B cell (primary cell): Measurements from ENCODE around the gene CPM. TPM values are rescaled to one million over a fixed set of nuclear protein-coding genes. Genes with fewer than 3 reads are reported as not detected.

Experiments used
- ATAC-seq: fragments of 200-7000 bp; cut with Tn5 transposase; one replicate; pipeline ENCODE4 v1.10.0; 2021; ENCODE audit warnings: low read depth, mild to moderate bottlenecking, moderate number of reproducible peaks, moderate library complexity
- CTCF ChIA-PET: fragments of 350-600 bp; sonication (Branson Sonifier 250); formaldehyde crosslinking; loops from one replicate; lab custom pipeline; 2021; ENCODE audit warnings: antibody characterized with exemption, inconsistent platforms; lab: Charles Lee
- POLR2A ChIA-PET: fragments of 350-600 bp; sonication (Branson Sonifier 250); formaldehyde crosslinking; loops from one replicate; lab custom pipeline; 2021; ENCODE audit warnings: antibody characterized with exemption; lab: Charles Lee
- DNase-seq: peaks from one replicate; pipeline ENCODE4 v3.0.0; 2013
- H2AFZ ChIP-seq: 2 replicates; pipeline ENCODE4 v1.6.1; 2012; ENCODE audit warnings: mild to moderate bottlenecking, low read depth, low read length; ENCODE audit not compliant: insufficient read depth, poor library complexity, severe bottlenecking
- H3K27ac ChIP-seq, 2 donors: 1 replicate in 1 of 2; 2 replicates in 1 of 2; pipeline ENCODE4 v1.5.1; 2012 to 2013; ENCODE audit warnings: low read length in 2 of 2, mild to moderate bottlenecking in 2 of 2, moderate library complexity in 1 of 2
- H3K27me3 ChIP-seq, 4 experiments: fragments of 200-600 bp in 1 of 4; sonication (generic) in 1 of 4; replicated peaks in 1 of 4; 1 replicate in 2 of 4; 2 replicates in 2 of 4; pipeline versions ENCODE4 v1.6.1 to v1.7.0; 2013 to 2016; ENCODE audit warnings: low read length in 3 of 4, mild to moderate bottlenecking in 2 of 4, mixed read lengths in 1 of 4, moderate library complexity in 1 of 4; ENCODE audit not compliant: insufficient read depth in 4 of 4, control insufficient read depth in 3 of 4; ENCODE audit errors: control extremely low read depth in 1 of 4
- H3K36me3 ChIP-seq, 2 experiments: replicated peaks in 1 of 2; 1 replicate in 1 of 2; 2 replicates in 1 of 2; pipeline versions ENCODE4 v1.6.1 to v1.7.1; 2013; ENCODE audit warnings: low read length in 1 of 2; ENCODE audit not compliant: insufficient read depth in 2 of 2, control insufficient read depth in 1 of 2; ENCODE audit errors: control extremely low read depth in 1 of 2, extremely low read depth in 1 of 2
- H3K4me1 ChIP-seq, 2 donors: fragments of 200-600 bp in 1 of 2; sonication (generic) in 1 of 2; 1 replicate in 1 of 2; 2 replicates in 1 of 2; pipeline versions ENCODE4 v1.5.1 to v1.6.1; 2013 to 2017; ENCODE audit warnings: low read length in 2 of 2; ENCODE audit not compliant: control insufficient read depth in 2 of 2, insufficient read depth in 2 of 2
- H3K4me2 ChIP-seq: replicated peaks from 2 replicates; pipeline ENCODE3; 2012; ENCODE audit warnings: mild to moderate bottlenecking, low read depth, low read length; ENCODE audit not compliant: poor library complexity, severe bottlenecking
- H3K4me3 ChIP-seq, 5 experiments: fragments of 200-600 bp in 1 of 5; sonication (generic) in 1 of 5; 1 replicate in 3 of 5; 2 replicates in 2 of 5; pipeline versions ENCODE4 v1.5.1 to v1.7.0; 2011 to 2016; ENCODE audit warnings: low read length in 4 of 5, mild to moderate bottlenecking in 4 of 5, low read depth in 2 of 5, control low read depth in 1 of 5, moderate library complexity in 1 of 5; ENCODE audit not compliant: insufficient read depth in 1 of 5; ENCODE audit errors: control extremely low read depth in 1 of 5, extremely low read depth in 1 of 5
- H3K79me2 ChIP-seq: fragments of 200-600 bp; sonication (generic); one replicate; pipeline ENCODE4 v1.6.0; 2016; ENCODE audit warnings: low read length; ENCODE audit not compliant: control insufficient read depth, insufficient read depth
- H3K9ac ChIP-seq: fragments of 200-600 bp; sonication (generic); 2 replicates; pipeline ENCODE4 v1.6.1; 2017; ENCODE audit warnings: mild to moderate bottlenecking, low read length, moderate library complexity
- H3K9me3 ChIP-seq, 3 donors: one replicate each; pipeline versions ENCODE4 v1.6.1 to v1.7.1; 2013; ENCODE audit warnings: low read length in 2 of 3; ENCODE audit not compliant: control insufficient read depth in 2 of 3, insufficient read depth in 1 of 3; ENCODE audit errors: control extremely low read depth in 1 of 3
- H4K20me1 ChIP-seq: 2 replicates; pipeline ENCODE4 v1.6.0; 2012; ENCODE audit warnings: mild to moderate bottlenecking, low read length; ENCODE audit not compliant: insufficient read depth, control insufficient read depth, poor library complexity, severe bottlenecking
- H3K27ac Mint-ChIP-seq: one replicate; pipeline ENCODE4 v1.8.0; 2021; ENCODE audit warnings: mixed read lengths
- H3K27me3 Mint-ChIP-seq: one replicate; pipeline ENCODE4 v1.8.0; 2021; ENCODE audit warnings: mixed read lengths
- H3K4me1 Mint-ChIP-seq: one replicate; pipeline ENCODE4 v1.8.0; 2021; ENCODE audit warnings: mixed read lengths
- H3K4me3 Mint-ChIP-seq: one replicate; pipeline ENCODE4 v1.8.0; 2021; ENCODE audit warnings: mixed read lengths
- H3K9me3 Mint-ChIP-seq: one replicate; pipeline ENCODE4 v1.8.0; 2022; ENCODE audit warnings: mixed read lengths; ENCODE audit not compliant: insufficient read depth
- EZH2 ChIP-seq: IDR thresholded peaks from 2 replicates; pipeline ENCODE4 v1.6.1; 2012; ENCODE audit warnings: borderline replicate concordance, low read depth, mild to moderate bottlenecking, moderate library complexity, low read length; ENCODE audit not compliant: insufficient read depth, poor library complexity, severe bottlenecking
- WGBS: methylation state at CpG from one replicate; pipeline ENCODE4 v1.1.5; 2013; ENCODE audit warnings: missing lambda C conversion rate; ENCODE audit not compliant: insufficient coverage; 5-methylcytosine and 5-hydroxymethylcytosine counted together
- intact Hi-C: fragments of 100-400 bp; cut with micrococcal nuclease; formaldehyde crosslinking; loops from one replicate; pipeline ENCODE4 v1.10.0; 2022
- polyA plus RNA-seq: library from polyadenylated mRNA; depleted of rRNA; stranded (reverse); fragments of >200 nt; gene quantifications from 2 replicates; pipeline ENCODE4 v1.2.3, GENCODE V29; 2012
- total RNA-seq, 2 donors: library from RNA; stranded (reverse); fragments of 120-200 nt in 1 of 2; gene quantifications; 1 replicate in 1 of 2; 2 replicates in 1 of 2; pipeline versions ENCODE4 v1.2.3 to v1.2.4, GENCODE V29; 2013 to 2022
- TF ChIP-seq, protein P1 (sequence below): fragments of 200-600 bp; IDR thresholded peaks from one replicate; pipeline ENCODE4 v1.8.0; 2022; ENCODE audit warnings: antibody characterized with exemption, mild to moderate bottlenecking

Gene CPM
- total and polyA plus RNA-seq, 2 donors (not counting 1 experiment from before 2014, with no cell fraction given) = 1.2 to 5.0 TPM

DNA sequence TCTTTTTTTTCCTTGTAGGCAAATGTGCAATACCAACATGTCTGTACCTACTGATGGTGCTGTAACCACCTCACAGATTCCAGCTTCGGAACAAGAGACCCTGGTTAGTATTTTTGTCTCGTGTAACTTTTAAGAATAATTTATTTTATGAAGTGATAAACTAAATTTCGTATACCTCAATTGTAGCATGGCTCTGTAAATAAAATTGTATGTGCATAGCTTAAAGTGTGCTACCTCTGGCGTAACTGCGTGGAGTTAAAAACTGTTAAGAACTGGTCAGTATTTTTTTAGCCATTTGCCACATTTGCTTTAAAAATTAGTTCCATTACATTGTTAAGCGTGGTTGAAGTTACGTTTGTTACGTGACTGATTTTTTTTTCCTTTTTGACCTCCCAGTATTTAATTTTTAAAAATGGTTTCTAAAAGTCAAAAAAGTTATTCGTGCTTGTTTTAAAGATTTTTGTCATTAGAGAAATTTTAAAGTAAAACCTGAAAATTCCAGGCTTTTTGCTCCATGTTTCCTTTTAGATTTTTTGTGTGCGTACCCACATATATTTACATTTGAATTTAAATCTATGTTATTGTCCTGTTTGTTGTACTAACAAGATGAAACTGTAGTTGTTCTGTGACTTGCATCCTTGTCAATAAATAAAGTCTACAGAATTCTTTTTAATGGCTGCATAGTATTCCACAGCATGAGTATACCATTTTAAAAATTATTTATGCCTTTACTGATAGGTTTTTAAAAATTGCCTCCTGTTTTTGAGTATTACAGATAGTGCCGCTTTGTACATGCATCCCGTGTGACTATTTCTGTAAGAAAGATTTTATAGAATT lies 123.6 kb downstream of the CPM start:
- ChIA-PET POLR2A (interaction anchor here (0.5 to 2.6 kb wide), 4 partner anchors 39 to 449 kb away, joined by 3 to 29 read pairs (median 5); partner anchors contain the start of gene SLC35E3), CTCF (interaction anchor here (1.2 to 2.1 kb wide), 4 partner anchors 10 to 197 kb away, joined by 3 to 16 read pairs (median 4); partner anchors contain the start of gene SLC35E3)

More for the DNA sequence above, 123.6 kb downstream of the CPM start:
- peak overlapping the region; percentile 85 for H3K4me2 ChIP-seq
- peak overlapping the region; percentile 90 for H3K9ac ChIP-seq
- H3K9me3 ChIP-seq = no peaks in the 10 kb centered on the region
- 83% methylated on average over 4 of the region's 12 CpGs for WGBS
- peak overlapping the region; percentile 65 to 95 (median 84) for H3K4me3 ChIP-seq
- H3K4me1 ChIP-seq = peaks cover 11% of the 10 kb centered on the region in 2 donors
- H3K4me3 Mint-ChIP-seq = peak overlapping the region; percentile 97
- H3K27ac Mint-ChIP-seq = peak overlapping the region; percentile 99
- peaks cover 21% of the 10 kb centered on the region for H3K4me1 Mint-ChIP-seq
- H3K36me3 ChIP-seq = peaks cover 5 to 23% of the 10 kb centered on the region in 2 experiments
- ATAC-seq = no peak
- peaks cover 10% of the 10 kb centered on the region for H4K20me1 ChIP-seq
- no peaks in the 10 kb centered on the region for H3K27me3 ChIP-seq
- H3K9me3 Mint-ChIP-seq = no peaks in the 10 kb centered on the region
- TF ChIP-seq, protein P1, sequence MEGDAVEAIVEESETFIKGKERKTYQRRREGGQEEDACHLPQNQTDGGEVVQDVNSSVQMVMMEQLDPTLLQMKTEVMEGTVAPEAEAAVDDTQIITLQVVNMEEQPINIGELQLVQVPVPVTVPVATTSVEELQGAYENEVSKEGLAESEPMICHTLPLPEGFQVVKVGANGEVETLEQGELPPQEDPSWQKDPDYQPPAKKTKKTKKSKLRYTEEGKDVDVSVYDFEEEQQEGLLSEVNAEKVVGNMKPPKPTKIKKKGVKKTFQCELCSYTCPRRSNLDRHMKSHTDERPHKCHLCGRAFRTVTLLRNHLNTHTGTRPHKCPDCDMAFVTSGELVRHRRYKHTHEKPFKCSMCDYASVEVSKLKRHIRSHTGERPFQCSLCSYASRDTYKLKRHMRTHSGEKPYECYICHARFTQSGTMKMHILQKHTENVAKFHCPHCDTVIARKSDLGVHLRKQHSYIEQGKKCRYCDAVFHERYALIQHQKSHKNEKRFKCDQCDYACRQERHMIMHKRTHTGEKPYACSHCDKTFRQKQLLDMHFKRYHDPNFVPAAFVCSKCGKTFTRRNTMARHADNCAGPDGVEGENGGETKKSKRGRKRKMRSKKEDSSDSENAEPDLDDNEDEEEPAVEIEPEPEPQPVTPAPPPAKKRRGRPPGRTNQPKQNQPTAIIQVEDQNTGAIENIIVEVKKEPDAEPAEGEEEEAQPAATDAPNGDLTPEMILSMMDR = no peak
- no peak for TF ChIP-seq EZH2
- no peak for DNase-seq
- H3K27me3 Mint-ChIP-seq = no peaks in the 10 kb centered on the region
- peaks cover 25% of the 10 kb centered on the region for H3K79me2 ChIP-seq
- intact Hi-C loops = loop anchor here (2.0 to 10.0 kb wide), 4 partner anchors 451 to 1162 kb away; partner anchors contain the start of genes DYRK2 and IL26
- peak overlapping the region; percentile 92 to 95 for H3K27ac ChIP-seq
- H2AFZ ChIP-seq = peak overlapping the region; percentile 92
